Measurements from ENCODE around the gene MYO5B. TPM values are rescaled to one million over a fixed set of nuclear protein-coding genes. Genes with fewer than 3 reads are reported as not detected.
"Not testable (repeated sequence)": the region's sequence is repeated elsewhere in the genome, so short reads cannot be mapped to it uniquely, and the experiment has no call there.

The MYO5B gene
- total RNA-seq, 1 donor from 2014 or later: 14.7 TPM

DNA sequence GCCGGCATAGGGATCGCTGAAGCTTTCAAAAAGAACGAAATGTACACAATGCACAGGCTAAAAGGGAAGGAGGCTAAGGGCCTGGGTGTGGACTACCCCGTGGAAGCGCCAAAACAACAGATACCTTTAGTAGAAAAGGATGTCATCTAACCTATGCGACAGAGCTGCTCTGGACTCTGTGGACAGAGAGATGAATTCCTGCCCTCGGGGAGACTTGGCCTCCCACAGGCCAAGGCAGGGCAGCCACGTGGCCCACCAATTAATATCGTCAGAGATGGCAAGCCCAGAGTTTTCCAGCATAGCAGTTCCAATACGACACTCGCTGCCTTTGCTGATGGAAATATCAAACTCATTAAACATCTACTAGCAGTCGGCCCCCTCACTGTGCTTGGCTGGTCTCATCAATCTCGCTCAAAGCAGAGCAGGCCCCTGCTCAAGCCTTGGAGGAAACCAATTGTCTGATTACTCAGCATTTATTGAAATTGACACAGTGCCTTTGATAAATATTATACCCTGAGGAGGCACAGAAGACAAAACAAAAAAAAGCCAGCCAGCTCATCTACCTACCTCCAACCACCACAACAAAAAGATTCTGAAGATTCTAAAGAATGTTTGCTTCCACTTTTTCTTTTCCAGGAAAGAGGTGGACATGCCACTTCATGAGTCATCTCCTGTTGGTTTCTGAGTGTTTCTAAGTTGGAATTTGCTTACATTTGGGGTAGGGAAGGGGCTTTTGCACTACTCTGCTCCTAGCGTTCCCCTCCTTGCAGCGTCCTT, 302.6 kb downstream of the MYO5B start:
- DNase-seq (ENCODE audit: low read depth): no peak

DNA sequence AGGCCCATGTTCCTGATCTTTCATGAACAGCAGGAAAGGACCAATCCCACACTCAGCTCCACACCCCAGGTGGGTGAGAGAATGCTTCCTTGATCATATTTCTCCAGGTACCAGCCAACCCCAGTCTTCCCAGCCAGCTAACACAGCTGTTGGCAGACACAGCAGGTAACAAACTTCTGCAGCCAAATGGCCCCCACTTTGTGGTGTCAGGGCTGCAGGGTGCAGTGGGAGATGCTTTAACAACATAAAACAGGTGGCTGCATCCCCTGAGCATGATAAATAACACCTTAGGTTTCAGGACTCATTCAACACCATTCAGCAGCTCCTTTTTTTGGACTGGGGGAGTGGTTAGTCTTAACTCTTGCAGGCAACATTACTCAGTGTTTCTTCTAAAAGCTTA, 304.9 kb downstream of the MYO5B start:
- no peak for DNase-seq (ENCODE audit: low read depth)

- DNase-seq (ENCODE audit: low read depth): not testable (repeated sequence)
These were observed 305.4 kb downstream of the MYO5B start for GRCh38 chr18:49889552-49889951.

- no peak for DNase-seq (ENCODE audit: low read depth)
These were observed 307.8 kb downstream of the MYO5B start for GRCh38 chr18:49886891-49887764.

DNA sequence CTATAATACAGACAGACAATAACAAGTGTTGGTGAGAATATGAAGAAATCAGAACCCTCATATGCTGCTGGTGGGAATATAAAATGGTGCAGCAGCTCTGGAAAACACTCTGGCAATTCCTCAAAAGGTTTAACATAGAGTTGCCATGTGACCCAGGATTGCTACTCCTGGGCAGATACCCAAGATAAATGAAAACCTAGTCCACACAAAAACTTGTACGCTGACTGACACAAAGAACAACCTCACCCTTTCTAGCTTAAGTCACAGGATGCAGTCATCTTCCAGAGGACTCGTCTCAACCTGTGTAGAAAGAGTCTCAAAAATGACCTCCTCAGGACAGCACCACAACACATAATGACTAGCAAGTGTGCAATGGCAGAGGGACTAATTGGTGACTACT, 310.0 kb downstream of the MYO5B start:
- no peak for DNase-seq (ENCODE audit: low read depth)

DNA sequence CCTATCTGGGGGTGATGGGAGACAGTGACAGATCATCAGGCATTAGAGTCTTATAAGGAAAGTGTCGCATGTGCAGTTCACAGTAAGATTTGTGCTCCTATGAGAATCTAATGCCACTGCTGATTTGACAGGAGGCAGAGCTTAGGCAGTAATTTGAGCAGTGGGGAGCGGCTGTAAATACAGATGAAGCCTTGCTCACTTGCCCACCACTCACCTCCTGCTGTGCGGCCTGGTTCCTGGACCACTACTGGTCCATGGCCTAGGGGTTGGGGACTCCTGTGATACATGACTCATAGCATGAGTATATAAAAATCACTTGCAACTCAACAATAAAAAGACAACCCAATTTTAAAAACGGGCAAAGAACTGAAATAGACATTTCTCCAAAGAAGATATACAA, 310.5 kb downstream of the MYO5B start:
- no peak for DNase-seq (ENCODE audit: low read depth)

GRCh38 chr18:49880661-49881060, 314.3 kb downstream of the MYO5B start:
- no peak for DNase-seq (ENCODE audit: low read depth)

DNA sequence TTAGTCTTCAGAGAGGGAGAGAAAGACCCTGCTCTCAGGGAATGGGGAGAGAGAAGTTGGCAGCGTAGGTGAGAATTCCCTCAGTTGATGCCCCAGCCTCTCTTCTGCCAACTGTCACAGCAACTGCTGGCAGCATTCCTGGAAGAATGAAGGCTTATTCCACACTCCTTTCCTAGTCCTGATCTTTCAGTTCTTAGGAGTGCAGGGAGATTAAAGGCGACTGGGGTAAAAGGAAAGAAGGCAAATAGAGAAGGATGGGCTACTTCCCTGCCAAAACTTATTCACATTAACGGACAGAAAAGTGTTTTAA, 315.7 kb downstream of the MYO5B start:
- DNase-seq (ENCODE audit: low read depth): no peak

DNA sequence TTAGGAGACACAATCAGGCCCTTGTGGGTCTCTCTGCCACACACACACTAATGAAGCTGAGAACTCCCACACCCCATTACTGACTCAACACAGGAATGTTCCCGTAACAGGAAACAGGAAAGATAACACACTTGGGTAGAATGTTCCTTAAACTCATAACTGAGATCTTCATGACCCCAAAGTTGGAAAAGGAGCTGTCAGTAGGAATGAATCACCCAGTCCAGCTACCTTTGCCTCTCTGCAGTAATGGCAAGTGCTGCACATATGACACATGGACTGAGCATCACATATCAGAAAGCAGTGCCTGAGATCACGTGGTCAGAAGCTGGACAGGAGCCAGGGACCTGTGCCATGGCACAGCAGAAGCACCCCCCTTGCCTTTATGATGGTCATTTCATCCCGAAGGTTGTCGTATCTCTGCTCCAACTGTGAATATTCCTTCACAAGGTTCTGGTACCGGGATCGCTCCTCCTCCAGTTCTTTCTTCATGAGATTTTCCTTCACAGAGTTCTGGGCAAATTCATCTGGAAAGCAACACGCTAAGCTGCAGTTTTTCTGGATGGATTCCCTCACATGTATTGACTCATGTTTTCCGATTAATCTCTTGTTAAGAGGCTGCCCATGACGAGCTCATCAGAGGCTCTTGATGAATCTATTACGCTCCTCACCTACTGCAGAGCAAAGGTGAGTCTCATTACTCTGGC, 316.2 kb downstream of the MYO5B start:
- DNase-seq (ENCODE audit: low read depth): no peak

DNA sequence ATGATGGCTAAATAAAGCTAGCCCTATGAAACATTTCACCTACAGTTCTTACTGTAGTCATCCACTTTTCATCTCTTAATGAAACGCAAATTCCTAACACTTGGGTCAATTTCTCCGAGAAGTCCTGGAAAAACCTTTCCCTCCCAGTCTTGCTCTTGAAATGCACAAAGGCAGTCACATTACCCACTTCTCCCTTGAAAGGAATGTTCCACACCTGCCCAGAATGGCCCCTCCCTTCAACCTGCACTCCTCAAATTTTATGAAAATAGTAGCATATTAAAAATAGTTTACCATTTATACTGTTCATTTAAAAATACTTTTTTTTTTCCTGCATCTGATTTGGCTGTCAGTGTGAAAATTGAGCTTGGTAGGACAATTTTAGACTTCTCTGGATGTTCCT, 316.9 kb downstream of the MYO5B start:
- DNase-seq (ENCODE audit: low read depth): no peak

- no peak for DNase-seq (ENCODE audit: low read depth)
These were observed 318.4 kb downstream of the MYO5B start for GRCh38 chr18:49876536-49876935.

DNA sequence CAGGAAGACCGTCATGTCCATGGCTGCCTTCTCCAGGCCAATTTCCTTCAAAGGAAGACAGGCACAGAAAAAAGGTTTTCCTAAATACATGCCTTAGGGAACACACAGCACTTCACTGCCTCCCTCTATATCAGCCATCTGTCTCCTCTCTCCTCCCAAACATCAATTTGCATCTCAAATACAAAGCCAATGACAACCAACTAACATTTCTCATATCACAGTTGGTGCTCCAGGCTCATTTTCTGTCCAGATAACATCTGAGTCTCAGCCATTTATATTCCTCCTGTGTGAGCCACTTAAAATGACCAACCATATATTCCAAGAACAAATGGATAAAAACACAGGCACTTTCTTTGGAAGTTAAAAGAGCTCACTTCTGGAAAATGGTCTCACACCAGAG, 319.2 kb downstream of the MYO5B start:
- DNase-seq (ENCODE audit: low read depth): no peak

DNA sequence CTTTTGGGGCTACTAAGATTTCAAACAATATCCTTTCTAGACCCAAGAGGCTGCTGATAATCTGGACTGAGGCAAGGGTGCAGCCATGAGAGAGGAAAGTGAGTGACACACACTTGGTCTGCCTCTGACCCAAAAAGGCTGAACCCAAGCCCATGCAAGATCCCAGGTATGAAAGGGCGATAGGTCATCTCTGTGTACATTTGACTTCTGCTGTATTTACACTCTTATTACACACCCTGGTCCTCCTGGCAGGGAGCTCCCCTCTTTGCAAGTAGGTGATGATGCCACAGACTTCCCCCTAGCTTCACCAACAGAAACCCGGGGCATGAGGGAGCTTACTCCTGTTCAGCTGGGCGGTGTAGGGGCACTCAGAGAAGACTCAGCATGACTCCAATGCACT, 319.8 kb downstream of the MYO5B start:
- DNase-seq (ENCODE audit: low read depth): no peak

GRCh38 chr18:49874238-49874637, 320.7 kb downstream of the MYO5B start:
- no peak for DNase-seq (ENCODE audit: low read depth)

DNA sequence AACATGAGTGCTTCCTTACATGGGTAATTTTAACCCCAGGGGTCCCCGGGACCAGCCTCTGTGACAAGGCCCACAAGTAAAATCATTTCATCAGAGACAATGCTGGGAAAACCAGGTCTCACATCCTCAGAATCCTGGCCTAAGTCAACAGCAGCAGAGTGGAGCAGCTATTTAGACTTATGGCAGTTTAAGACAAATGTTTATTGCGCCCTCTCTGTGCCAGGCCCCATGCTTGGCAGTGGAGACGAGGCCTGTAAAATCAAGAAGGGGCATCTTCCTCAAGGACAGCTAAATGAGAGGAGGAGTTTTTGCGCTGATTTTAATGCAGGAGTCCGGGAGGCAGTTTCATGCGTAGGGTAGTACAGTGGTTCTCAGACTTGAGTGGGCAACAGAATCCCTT, 325.6 kb downstream of the MYO5B start:
- DNase-seq (ENCODE audit: low read depth): no peak

- DNase-seq (ENCODE audit: low read depth): no peak
These were observed 328.3 kb downstream of the MYO5B start for GRCh38 chr18:49866680-49867079.

DNA sequence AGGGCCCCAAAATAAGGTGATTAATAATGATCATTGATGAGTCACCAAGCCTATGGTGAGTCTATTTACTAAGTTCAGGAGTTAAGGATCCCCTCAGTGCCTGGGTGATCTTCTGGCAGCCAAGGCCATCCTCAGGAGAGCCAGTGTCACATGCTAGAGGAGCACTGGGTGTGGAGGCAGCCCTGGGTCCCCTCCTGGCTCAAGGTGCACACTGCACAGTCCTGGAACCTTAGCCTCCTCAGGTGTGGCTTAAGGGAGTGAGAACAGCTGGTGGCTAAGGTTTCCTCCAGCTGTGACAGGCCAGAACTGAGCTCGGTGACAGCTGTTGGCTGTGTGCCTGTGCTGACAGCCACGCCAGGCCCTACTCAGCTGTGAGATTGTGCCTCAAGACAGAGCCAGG, 329.5 kb downstream of the MYO5B start:
- peak; percentile 45 for DNase-seq (ENCODE audit: low read depth)

DNA sequence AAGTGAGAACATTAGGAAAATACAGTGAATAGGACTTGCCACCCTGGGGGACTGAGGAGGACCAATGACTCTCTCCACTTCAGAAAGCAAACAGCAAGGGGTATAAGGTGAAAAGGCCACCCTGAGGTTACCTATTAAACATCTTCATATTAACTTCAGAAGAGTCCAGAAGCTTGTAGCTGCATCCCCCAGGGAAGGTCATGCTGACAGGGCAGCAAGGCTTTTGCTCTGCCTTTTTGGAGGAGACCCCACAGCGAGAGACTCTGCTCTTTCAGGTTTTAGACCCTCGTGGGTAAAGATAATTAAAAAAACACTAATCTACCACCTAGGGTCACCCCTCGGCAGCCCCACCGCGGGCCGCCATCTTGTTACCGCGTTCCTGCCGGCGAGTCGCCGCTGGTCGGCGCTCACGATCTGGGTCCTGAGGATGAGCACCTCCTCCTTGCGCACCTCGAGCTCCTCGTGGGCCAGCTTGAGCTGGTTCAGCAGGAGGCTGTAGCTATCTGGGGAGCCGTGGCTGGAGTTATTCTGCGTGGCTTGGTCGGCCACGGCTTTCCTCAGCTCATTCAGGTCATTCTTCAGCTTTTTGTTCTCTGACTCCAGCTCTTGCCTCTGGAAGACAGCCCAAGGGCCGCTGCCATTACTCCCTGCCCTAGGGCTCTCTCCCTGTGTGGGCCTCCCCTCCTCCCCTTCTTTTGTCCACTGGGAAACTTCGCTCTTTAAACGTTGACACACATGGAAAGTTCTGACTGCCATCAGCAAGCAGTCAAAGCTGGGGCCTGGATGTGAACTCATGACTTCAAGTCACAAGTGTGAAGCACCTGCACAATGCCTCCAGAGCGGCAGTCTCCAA, 331.0 kb downstream of the MYO5B start:
- no peak for DNase-seq (ENCODE audit: low read depth)

- no peak for DNase-seq (ENCODE audit: low read depth)
These were observed 332.1 kb downstream of the MYO5B start for GRCh38 chr18:49862656-49863385.

GRCh38 chr18:49861659-49862058, 333.3 kb downstream of the MYO5B start:
- DNase-seq (ENCODE audit: low read depth): no peak
